Astrocyte of the hippocampus (primary cell): ENCODE results near the gene CEP41.

Experiments
- DNase-seq: peaks from one replicate; pipeline ENCODE4 v3.0.0; 2011; ENCODE audit warnings: low read depth, low spot score

CEP41 gene

GRCh38 chr7:130419658-130420057 is 21.2 kb downstream of the CEP41 start:
- no peak for DNase-seq

GRCh38 chr7:130418306-130418705 is 22.5 kb downstream of the CEP41 start:
- DNase-seq, result peak; percentile 50

- DNase-seq, result no peak
Observed at GRCh38 chr7:130417213-130417612, 23.6 kb downstream of the CEP41 start.

- DNase-seq, result no peak
Observed at GRCh38 chr7:130415006-130415405, 25.8 kb downstream of the CEP41 start.

GRCh38 chr7:130413201-130413600 is 27.6 kb downstream of the CEP41 start:
- no peak for DNase-seq

GRCh38 chr7:130410868-130411541 is 29.8 kb downstream of the CEP41 start:
- no peak for DNase-seq

- no peak for DNase-seq
Observed at GRCh38 chr7:130409712-130410072, 31.1 kb downstream of the CEP41 start.

GRCh38 chr7:130409067-130409711 is 31.6 kb downstream of the CEP41 start:
- DNase-seq, result no peak

GRCh38 chr7:130405003-130405402 is 35.8 kb downstream of the CEP41 start:
- DNase-seq, result no peak

- DNase-seq, result no peak
Observed at GRCh38 chr7:130401578-130401977, 39.2 kb downstream of the CEP41 start.

GRCh38 chr7:130401101-130401500 is 39.7 kb downstream of the CEP41 start:
- no peak for DNase-seq

GRCh38 chr7:130400120-130400572 is 40.7 kb downstream of the CEP41 start:
- DNase-seq, result peak; percentile 39

- no peak for DNase-seq
Observed at GRCh38 chr7:130398526-130399090, 42.2 kb downstream of the CEP41 start.

- DNase-seq, result no peak
Observed at GRCh38 chr7:130397758-130398073, 43.1 kb downstream of the CEP41 start.

- no peak for DNase-seq
Observed at GRCh38 chr7:130397051-130397757, 43.6 kb downstream of the CEP41 start.

GRCh38 chr7:130396109-130396508 is 44.7 kb downstream of the CEP41 start:
- no peak for DNase-seq

- no peak for DNase-seq
Observed at GRCh38 chr7:130395421-130395820, 45.4 kb downstream of the CEP41 start.

GRCh38 chr7:130394421-130395195 is 46.2 kb downstream of the CEP41 start:
- DNase-seq, result no peak

- DNase-seq, result no peak
Observed at GRCh38 chr7:130393841-130394411, 46.9 kb downstream of the CEP41 start.

GRCh38 chr7:130393101-130393561 is 47.7 kb downstream of the CEP41 start:
- no peak for DNase-seq

GRCh38 chr7:130390486-130390885 is 50.3 kb downstream of the CEP41 start:
- DNase-seq, result no peak
